Measurements from ENCODE around the gene NETO1. TPM values are rescaled to one million over a fixed set of nuclear protein-coding genes. Genes with fewer than 3 reads are reported as not detected.

NETO1 gene
- total RNA-seq, 4 donors from 2014 or later, result 1.0 TPM; not detected in 3

GRCh38 chr18:72833471-72833870 lies 34.3 kb downstream of the NETO1 start:
- no peaks in the 10 kb centered on the region for H3K4me1 ChIP-seq
- TF ChIP-seq CTCF (IDR thresholded peaks at IDR 0.05), result no peak
- no peak for TF ChIP-seq POLR2A (IDR thresholded peaks at IDR 0.05)
- intact Hi-C loops (cut with DNase I; ENCODE audit: low total_unique reads), result no loop called here
- no peak overlapping the region for H3K27ac ChIP-seq
- no peak for DNase-seq
- no peaks in the 10 kb centered on the region for H3K9me3 ChIP-seq
- H3K4me3 ChIP-seq, result no peak overlapping the region
- H3K36me3 ChIP-seq, result no peaks in the 10 kb centered on the region
- no peaks in the 10 kb centered on the region for H3K27me3 ChIP-seq

GRCh38 chr18:72830109-72830508 lies 37.7 kb downstream of the NETO1 start:
- no peak overlapping the region for H3K27ac ChIP-seq
- no peak overlapping the region for H3K4me3 ChIP-seq
- no peaks in the 10 kb centered on the region for H3K9me3 ChIP-seq
- no peaks in the 10 kb centered on the region for H3K4me1 ChIP-seq
- DNase-seq, result no peak
- no peak for TF ChIP-seq POLR2A (IDR thresholded peaks at IDR 0.05)
- no peak for TF ChIP-seq CTCF (IDR thresholded peaks at IDR 0.05)
- H3K36me3 ChIP-seq, result no peaks in the 10 kb centered on the region
- H3K27me3 ChIP-seq, result no peaks in the 10 kb centered on the region
- intact Hi-C loops (cut with DNase I; ENCODE audit: low total_unique reads), result no loop called here

GRCh38 chr18:72828601-72829000 lies 39.2 kb downstream of the NETO1 start:
- Histone ChIP-seq H3K4me1 (no peaks in the 10 kb centered on the region), H3K9me3 (no peaks in the 10 kb centered on the region), H3K27ac (no peak overlapping the region), H3K4me3 (no peak overlapping the region), H3K36me3 (no peaks in the 10 kb centered on the region), H3K27me3 (no peaks in the 10 kb centered on the region)
- intact Hi-C loops (cut with DNase I; ENCODE audit: low total_unique reads), result no loop called here
- no peak for DNase-seq
- TF ChIP-seq CTCF (IDR thresholded peaks at IDR 0.05) (no peak), POLR2A (IDR thresholded peaks at IDR 0.05) (no peak)

- H3K27me3 ChIP-seq, result no peaks in the 10 kb centered on the region
Measured at GRCh38 chr18:72826736-72827135, 41.1 kb downstream of the NETO1 start.

GRCh38 chr18:72823345-72823744 lies 44.4 kb downstream of the NETO1 start:
- Histone ChIP-seq H3K27ac (no peak overlapping the region), H3K27me3 (no peaks in the 10 kb centered on the region), H3K4me1 (no peaks in the 10 kb centered on the region), H3K4me3 (no peak overlapping the region), H3K36me3 (no peaks in the 10 kb centered on the region), H3K9me3 (no peaks in the 10 kb centered on the region)
- no peak for DNase-seq
- TF ChIP-seq POLR2A (IDR thresholded peaks at IDR 0.05) (no peak), CTCF (IDR thresholded peaks at IDR 0.05) (no peak)
- intact Hi-C loops (cut with DNase I; ENCODE audit: low total_unique reads), result no loop called here

More at GRCh38 chr18:72826736-72827135, 41.1 kb downstream of the NETO1 start:
- no peak overlapping the region for H3K4me3 ChIP-seq
- H3K27ac ChIP-seq, result no peak overlapping the region
- no peak for TF ChIP-seq POLR2A (IDR thresholded peaks at IDR 0.05)
- no peak for TF ChIP-seq CTCF (IDR thresholded peaks at IDR 0.05)
- intact Hi-C loops (cut with DNase I; ENCODE audit: low total_unique reads), result no loop called here
- DNase-seq, result no peak
- H3K9me3 ChIP-seq, result no peaks in the 10 kb centered on the region
- no peaks in the 10 kb centered on the region for H3K4me1 ChIP-seq
- no peaks in the 10 kb centered on the region for H3K36me3 ChIP-seq

Data from uterus (tissue), 4 donors.